DMS153 treated with DMSO at 0.1 percent for 48 hours (cell line): ENCODE results near the gene GLIS2.

Source experiments
- DNase-seq: peaks from one replicate; lab custom pipeline; 2025; ENCODE audit not compliant: unreplicated experiment; lab: John Stamatoyannopoulos, UW

The GLIS2 gene

GRCh38 chr16:4367393-4367856 is 51.6 kb downstream of the GLIS2 start:
- DNase-seq = no peak

GRCh38 chr16:4369007-4369733 is 53.3 kb downstream of the GLIS2 start:
- DNase-seq = no peak

GRCh38 chr16:4370151-4370550 is 54.3 kb downstream of the GLIS2 start:
- DNase-seq = no peak

- DNase-seq = no peak
Measured at GRCh38 chr16:4370570-4371356, 54.9 kb downstream of the GLIS2 start.

- DNase-seq = peak; percentile 37
Measured at GRCh38 chr16:4371357-4372000, 55.6 kb downstream of the GLIS2 start, which contains the start of gene VASN. Gene VASN (plus strand): TSS chr16:4371848. CDS start chr16:4380878, 9,030 bp downstream.

GRCh38 chr16:4372001-4372577 is 56.2 kb downstream of the GLIS2 start:
- DNase-seq = no peak

- DNase-seq = peak; percentile 84
Measured at GRCh38 chr16:4372578-4373355, 56.9 kb downstream of the GLIS2 start.

GRCh38 chr16:4373356-4373908 is 57.6 kb downstream of the GLIS2 start:
- no peak for DNase-seq

GRCh38 chr16:4373909-4374742 is 58.3 kb downstream of the GLIS2 start:
- DNase-seq = no peak

- no peak for DNase-seq
Measured at GRCh38 chr16:4375717-4376116, 59.9 kb downstream of the GLIS2 start.

GRCh38 chr16:4376126-4376892 is 60.4 kb downstream of the GLIS2 start:
- no peak for DNase-seq

GRCh38 chr16:4376893-4377572 is 61.2 kb downstream of the GLIS2 start:
- no peak for DNase-seq

- DNase-seq = no peak
Measured at GRCh38 chr16:4377573-4378154, 61.8 kb downstream of the GLIS2 start.

- no peak for DNase-seq
Measured at GRCh38 chr16:4378161-4378666, 62.3 kb downstream of the GLIS2 start.

- DNase-seq = no peak
Measured at GRCh38 chr16:4378999-4379690, 63.3 kb downstream of the GLIS2 start.

- no peak for DNase-seq
Measured at GRCh38 chr16:4380119-4381063, 64.5 kb downstream of the GLIS2 start.
